SK-N-SH (cell line): ENCODE measurements around the gene TOR1AIP1. TPM values are rescaled to one million over a fixed set of nuclear protein-coding genes. Genes with fewer than 3 reads are reported as not detected.

Experiments
- CTCF ChIA-PET: fragments of 300-600, 350-600 bp; formaldehyde crosslinking; extraction: SDS; loops from one replicate; lab custom pipeline; 2021; lab: Yijun Ruan, JAX
- POLR2A ChIA-PET: fragments of 350-600 bp; sonication (Branson Sonifier 250); formaldehyde crosslinking; extraction: SDS; loops from one replicate; lab custom pipeline; 2020; ENCODE audit warnings: antibody characterized with exemption, inconsistent platforms; lab: Yijun Ruan, JAX
- DNase-seq: peaks from one replicate; pipeline ENCODE4 v3.0.0; 2012
- H2AFZ ChIP-seq: fragments of 200-600 bp; sonication (generic); 2 replicates; pipeline ENCODE4 v1.8.1; 2016; ENCODE audit warnings: antibody characterized with exemption, mild to moderate bottlenecking, low read depth
- H3F3A ChIP-seq: fragments of 200-600 bp; sonication (generic); replicated peaks from 2 replicates; pipeline ENCODE3; 2016; ENCODE audit warnings: antibody characterized with exemption, mild to moderate bottlenecking; ENCODE audit not compliant: insufficient read depth
- H3K27ac ChIP-seq, 2 experiments: fragments of 200-500 bp in 1 of 2; fragments of 200-600 bp in 1 of 2; sonication (Bioruptor generic) in 1 of 2; sonication (generic), shearing (Covaris generic) in 1 of 2; 2 replicates each; pipeline versions ENCODE4 v1.5.1 to v1.6.1; 2014 to 2016; ENCODE audit warnings: low read depth in 2 of 2, inconsistent platforms in 1 of 2, low read length in 1 of 2, mild to moderate bottlenecking in 1 of 2, mixed read lengths in 1 of 2
- H3K27me3 ChIP-seq: fragments of 200-600 bp; sonication (generic), shearing (Covaris generic); 2 replicates; pipeline ENCODE4 v1.6.1; 2016; ENCODE audit warnings: mixed run types; ENCODE audit not compliant: insufficient read depth
- H3K36me3 ChIP-seq, 2 experiments: fragments of 200-500 bp in 1 of 2; fragments of 200-600 bp in 1 of 2; sonication (Bioruptor generic) in 1 of 2; sonication (generic) in 1 of 2; replicated peaks in 1 of 2; 2 replicates each; pipeline versions ENCODE3 to v1.5.1; 2014 to 2016; ENCODE audit warnings: low read length in 1 of 2, mild to moderate bottlenecking in 1 of 2; ENCODE audit not compliant: insufficient read depth in 2 of 2, control insufficient read depth in 1 of 2
- H3K4me1 ChIP-seq, 2 experiments: fragments of 200-500 bp in 1 of 2; fragments of 200-600 bp in 1 of 2; sonication (Bioruptor generic) in 1 of 2; sonication (generic), shearing (Covaris generic) in 1 of 2; 2 replicates each; pipeline versions ENCODE4 v1.5.1 to v1.6.1; 2014 to 2016; ENCODE audit warnings: low read depth in 1 of 2, low read length in 1 of 2, mixed run types in 1 of 2; ENCODE audit not compliant: insufficient read depth in 2 of 2, control insufficient read depth in 1 of 2
- H3K4me2 ChIP-seq: fragments of 200-600 bp; sonication (generic), shearing (Covaris generic); 2 replicates; pipeline ENCODE4 v1.6.1; 2017; ENCODE audit warnings: mixed run types
- H3K4me3 ChIP-seq, 2 experiments: fragments of 200-500 bp in 1 of 2; fragments of 200-600 bp in 1 of 2; sonication (Bioruptor generic) in 1 of 2; sonication (generic), shearing (Covaris generic) in 1 of 2; 2 replicates each; pipeline versions ENCODE4 v1.5.1 to v1.8.1; 2014 to 2016; ENCODE audit warnings: low read depth in 2 of 2, inconsistent platforms in 1 of 2, low read length in 1 of 2, mild to moderate bottlenecking in 1 of 2, mixed read lengths in 1 of 2, moderate library complexity in 1 of 2
- H3K79me2 ChIP-seq: fragments of 200-600 bp; sonication (generic); 2 replicates; pipeline ENCODE4 v1.8.1; 2017; ENCODE audit warnings: mild to moderate bottlenecking; ENCODE audit not compliant: insufficient read depth
- H3K9ac ChIP-seq: fragments of 200-600 bp; sonication (generic); 2 replicates; pipeline ENCODE4 v1.6.1; 2017; ENCODE audit warnings: mixed run types
- H3K9me2 ChIP-seq: fragments of 200-600 bp; sonication (generic); 2 replicates; pipeline ENCODE4 v1.6.1; 2017; ENCODE audit warnings: mixed run types
- H3K9me3 ChIP-seq: fragments of 200-600 bp; sonication (generic); 2 replicates; pipeline ENCODE4 v1.6.1; 2017; ENCODE audit warnings: mixed run types, mild to moderate bottlenecking, moderate library complexity
- H4K20me1 ChIP-seq: fragments of 200-600 bp; sonication (generic); 2 replicates; pipeline ENCODE4 v1.6.1; 2017; ENCODE audit warnings: mild to moderate bottlenecking, mixed run types; ENCODE audit not compliant: insufficient read depth
- CTCF ChIP-seq: fragments of 200-600 bp; sonication (generic); IDR thresholded peaks from 2 replicates; pipeline ENCODE4 v1.6.1; 2017; ENCODE audit warnings: antibody characterized with exemption, mild to moderate bottlenecking, moderate library complexity
- ELF1 ChIP-seq: IDR thresholded peaks from 2 replicates; pipeline ENCODE4 v1.4.0; 2012
- EP300 ChIP-seq, 2 experiments: IDR thresholded peaks; 2 replicates each; pipeline versions ENCODE4 v1.4.0 to v1.6.1; 2012; ENCODE audit warnings: borderline replicate concordance in 1 of 2, low read depth in 1 of 2, low read length in 1 of 2
- EZH2phosphoT487 ChIP-seq: fragments of 200-600 bp; sonication (generic); IDR thresholded peaks from 2 replicates; pipeline ENCODE4 v1.6.1; 2017; ENCODE audit warnings: low read depth, mixed run types, mild to moderate bottlenecking, antibody characterized with exemption, moderate library complexity, borderline replicate concordance
- FOXJ3 ChIP-seq: sonication (generic); formaldehyde crosslinking; IDR thresholded peaks from 2 replicates; pipeline ENCODE4 v1.5.1; 2020; ENCODE audit warnings: mild to moderate bottlenecking, missing genetic modification reagents
- FOXM1 ChIP-seq: IDR thresholded peaks from 2 replicates; pipeline ENCODE4 v1.4.0; 2012; ENCODE audit warnings: low read depth, mild to moderate bottlenecking
- GABPA ChIP-seq: IDR thresholded peaks from 2 replicates; pipeline ENCODE4 v1.4.0; 2012; ENCODE audit warnings: low read depth, mild to moderate bottlenecking
- IRF3 ChIP-seq: fragments of 150-350 bp; IDR thresholded peaks from 2 replicates; pipeline ENCODE4 v1.6.1; 2016; ENCODE audit warnings: mild to moderate bottlenecking, low read depth, low read length
- JUND ChIP-seq: IDR thresholded peaks from 2 replicates; pipeline ENCODE4 v1.4.0; 2012
- MEF2A ChIP-seq: IDR thresholded peaks from 2 replicates; pipeline ENCODE4 v1.4.0; 2012; ENCODE audit warnings: low read depth, borderline replicate concordance
- MXI1 ChIP-seq: IDR thresholded peaks from 2 replicates; pipeline ENCODE4 v1.6.1; 2012; ENCODE audit warnings: mild to moderate bottlenecking, low read depth, low read length, improper control_type of control experiment
- NRF1 ChIP-seq: IDR thresholded peaks from 2 replicates; pipeline ENCODE4 v1.6.1; 2012; ENCODE audit warnings: low read depth, mild to moderate bottlenecking, low read length
- POLR2AphosphoS5 ChIP-seq: IDR thresholded peaks from 2 replicates; pipeline ENCODE4 v1.6.1; 2012; ENCODE audit warnings: low read depth, low read length
- RCOR1 ChIP-seq: fragments of 150-350 bp; IDR thresholded peaks from 2 replicates; pipeline ENCODE4 v1.6.1; 2017; ENCODE audit warnings: antibody characterized with exemption, low read length
- SIN3A ChIP-seq: IDR thresholded peaks from 2 replicates; pipeline ENCODE4 v1.6.1; 2012; ENCODE audit warnings: low read depth, mild to moderate bottlenecking, low read length, moderate library complexity, borderline replicate concordance
- TEAD4 ChIP-seq: IDR thresholded peaks from 2 replicates; pipeline ENCODE4 v1.4.0; 2012; ENCODE audit warnings: mild to moderate bottlenecking, borderline replicate concordance; ENCODE audit not compliant: insufficient read depth
- YY1 ChIP-seq: IDR thresholded peaks from 2 replicates; pipeline ENCODE4 v1.4.0; 2012; ENCODE audit warnings: low read depth, mild to moderate bottlenecking
- WGBS: methylation state at CpG from one replicate; pipeline ENCODE4 v1.1.6; 2017; ENCODE audit warnings: low lambda C conversion rate; 5-methylcytosine and 5-hydroxymethylcytosine counted together
- polyA plus RNA-seq, 3 experiments: library from polyadenylated mRNA; depleted of rRNA; stranded (reverse); fragments of >200 nt; gene quantifications; 2 replicates each; pipeline ENCODE4 v1.2.3, GENCODE V29; 2012

Gene TOR1AIP1
- polyA plus RNA-seq, 1 of the 3 experiments (the other 2 are of a cell fraction) = 11.8 TPM

GRCh38 chr1:179968284-179968993, 86.4 kb downstream of the TOR1AIP1 start:
- Histone ChIP-seq H3K4me2 (no peak overlapping the region), H3K9me2 (no peaks in the 10 kb centered on the region), H3K9ac (no peak overlapping the region), H3K4me3 (no peak overlapping the region), H3K27ac (no peak overlapping the region), H3F3A (no peaks in the 10 kb centered on the region), H2AFZ (no peak overlapping the region), H3K27me3 (no peaks in the 10 kb centered on the region), H3K4me1 (peaks cover 0 to 7% of the 10 kb centered on the region in 2 experiments; a peak in 2 of 4 replicates), H4K20me1 (peaks cover 29% of the 10 kb centered on the region), H3K79me2 (peaks cover 100% of the 10 kb centered on the region), H3K36me3 (no peaks in the 10 kb centered on the region), H3K9me3 (no peaks in the 10 kb centered on the region)
- DNase-seq = no peak
- ChIA-PET CTCF (no interaction called here), POLR2A (no interaction called here)
- TF ChIP-seq SIN3A (no peak), CTCF (no peak), FOXJ3 (CRISPR knock-in tag) (no peak), IRF3 (no peak), NRF1 (no peak), MXI1 (no peak), GABPA (no peak), TEAD4 (no peak), MEF2A (no peak), ELF1 (no peak), RCOR1 (no peak), JUND (no peak), YY1 (no peak), FOXM1 (no peak), POLR2AphosphoS5 (no peak), EP300 (IDR thresholded peaks at IDR 0.05; ENCODE audit: borderline replicate concordance in 1 of 2, low read depth in 1 of 2, low read length in 1 of 2) (no peak), EZH2phosphoT487 (no peak)
- WGBS = 92% methylated on average over 6 of the region's 6 CpGs
